ENCODE results near the gene PSMA5. TPM values are rescaled to one million over a fixed set of nuclear protein-coding genes. Genes with fewer than 3 reads are reported as not detected.
"Not testable (repeated sequence)": the region's sequence is repeated elsewhere in the genome, so short reads cannot be mapped to it uniquely, and the experiment has no call there.

PSMA5 gene
- total and polyA plus RNA-seq, 3 experiments from 2014 or later = 120 to 238 (median 207) TPM

DNA sequence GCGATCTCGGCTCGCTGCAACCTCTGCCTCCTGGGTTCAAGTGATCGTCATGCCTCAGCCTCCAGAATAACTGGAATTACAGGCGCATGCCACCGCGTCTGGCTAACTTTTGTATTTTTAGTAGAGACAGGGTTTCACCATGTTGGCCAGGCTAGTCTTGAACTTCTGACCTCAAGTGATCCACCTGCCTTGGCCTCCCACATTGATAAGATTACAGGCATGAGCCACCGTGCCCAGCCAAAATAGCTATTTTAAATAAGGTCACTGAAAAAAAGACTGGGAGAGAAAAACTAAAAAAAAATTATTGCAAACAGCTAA, 31.0 kb downstream of the PSMA5 start:
- POLR2A ChIA-PET; DNase-seq; H3K36me3 ChIP-seq (ENCODE audit: insufficient read depth, low read length); H3K9me3 ChIP-seq (ENCODE audit: low read length); H3K36me3 Mint-ChIP-seq; H3K9me3 Mint-ChIP-seq; H3K4me3 ChIP-seq (ENCODE audit: low read length); H3K27ac ChIP-seq (ENCODE audit: low read depth, low read length); H3K27ac Mint-ChIP-seq; H3K4me1 ChIP-seq (ENCODE audit: insufficient read depth, low read length): not testable (repeated sequence)
- H3K4me1 Mint-ChIP-seq = peaks cover 7 to 18% (median 15%) of the 10 kb centered on the region in 3 donors
- H3K27me3 ChIP-seq (ENCODE audit: insufficient read depth, low read length, poor library complexity, severe bottlenecking) = peaks cover 24% of the 10 kb centered on the region
- CTCF ChIA-PET = interaction anchor here (1.3 kb wide), 1 partner anchor 117 kb away, joined by 5 read pairs; no protein-coding TSS in a partner anchor
- H3K4me3 Mint-ChIP-seq = peak overlapping the region in 1 of 7 donors; percentile 72
- H3K27me3 Mint-ChIP-seq = peaks cover 33 to 53% of the 10 kb centered on the region in 2 donors

DNA sequence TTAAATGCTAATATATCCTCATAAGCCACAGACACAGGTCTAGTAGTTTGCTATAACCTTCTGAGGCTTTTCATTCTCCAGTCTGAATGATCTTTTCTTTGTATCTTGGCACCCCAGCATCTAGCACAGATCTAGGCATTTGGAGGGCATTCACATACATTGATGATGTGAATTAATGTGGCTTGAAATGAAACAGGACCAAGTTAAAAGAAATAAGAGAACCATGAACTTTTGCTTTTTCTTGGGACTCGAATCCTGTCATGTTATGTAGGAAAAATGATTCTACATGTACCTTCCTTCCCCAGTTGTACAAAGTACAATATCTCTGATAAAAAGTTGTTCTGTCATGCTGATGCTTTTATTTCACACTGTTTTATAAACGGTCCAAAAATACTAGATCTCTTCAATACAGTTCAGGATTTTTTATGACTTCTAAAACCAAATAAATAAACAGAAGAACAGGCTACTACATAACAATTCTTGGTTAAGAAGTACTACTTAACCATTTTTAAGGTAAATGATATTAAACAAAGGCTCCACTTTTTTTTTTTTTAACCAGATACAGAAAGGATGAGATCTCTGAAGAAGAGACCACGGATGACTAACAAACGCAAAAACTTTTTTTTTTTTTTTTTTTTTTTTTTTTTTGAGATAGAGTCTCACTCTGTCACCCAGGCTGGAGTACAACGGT, 31.5 kb downstream of the PSMA5 start:
- H3K27ac ChIP-seq (ENCODE audit: low read depth, low read length) = peak overlapping the region; percentile 30
- ChIA-PET POLR2A (no interaction called here), CTCF (interaction anchor here (1.3 kb wide), 1 partner anchor 116 kb away, joined by 5 read pairs; no protein-coding TSS in a partner anchor)
- H3K4me1 ChIP-seq (ENCODE audit: insufficient read depth, low read length) = peaks cover 10% of the 10 kb centered on the region
- no peak overlapping the region for H3K27ac Mint-ChIP-seq
- DNase-seq = no peak
- peaks cover 24% of the 10 kb centered on the region for H3K27me3 ChIP-seq (ENCODE audit: insufficient read depth, low read length, poor library complexity, severe bottlenecking)
- H3K4me1 Mint-ChIP-seq = peaks cover 7 to 18% (median 15%) of the 10 kb centered on the region in 3 donors
- no peak overlapping the region for H3K4me3 ChIP-seq (ENCODE audit: low read length)
- H3K9me3 ChIP-seq (ENCODE audit: low read length) = no peaks in the 10 kb centered on the region
- H3K9me3 Mint-ChIP-seq = no peaks in the 10 kb centered on the region
- peaks cover 33 to 58% of the 10 kb centered on the region in 2 donors for H3K27me3 Mint-ChIP-seq
- H3K4me3 Mint-ChIP-seq = no peak overlapping the region
- peaks cover 0 to 1% (median 0%) of the 10 kb centered on the region in 3 donors for H3K36me3 Mint-ChIP-seq
- H3K36me3 ChIP-seq (ENCODE audit: insufficient read depth, low read length) = no peaks in the 10 kb centered on the region

DNA sequence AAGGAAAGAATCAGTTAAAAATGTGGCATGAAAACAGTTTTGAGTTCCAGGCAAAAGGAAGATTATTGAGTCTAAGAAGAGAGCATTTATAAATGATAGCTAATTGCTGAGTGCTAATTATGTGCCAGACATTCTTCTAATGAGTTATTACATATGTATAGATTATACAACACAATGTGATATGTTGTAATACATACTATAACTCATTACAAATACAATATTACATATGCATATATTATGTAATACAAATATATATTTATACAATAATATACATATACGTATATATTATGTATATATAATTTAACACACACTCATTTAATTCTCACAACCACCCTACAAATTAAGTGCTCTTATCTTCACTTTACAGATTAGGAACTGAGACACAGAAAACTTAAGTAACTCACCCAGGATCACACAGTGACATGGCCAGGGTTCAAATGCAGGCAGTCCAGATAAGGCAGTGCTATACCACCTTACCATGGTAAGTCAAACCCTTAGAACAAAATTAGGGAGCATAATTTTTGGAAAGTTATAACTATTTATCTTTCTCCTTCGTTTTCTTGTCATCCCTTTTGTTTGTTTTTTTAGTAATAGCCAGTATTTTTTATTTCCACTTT, 32.5 kb downstream of the PSMA5 start:
- no peak overlapping the region for H3K27ac Mint-ChIP-seq
- no peaks in the 10 kb centered on the region for H3K36me3 ChIP-seq (ENCODE audit: insufficient read depth, low read length)
- H3K27me3 Mint-ChIP-seq = peaks cover 32 to 64% of the 10 kb centered on the region in 2 donors
- no peak overlapping the region for H3K4me3 Mint-ChIP-seq
- H3K27ac ChIP-seq (ENCODE audit: low read depth, low read length) = peak overlapping the region; percentile 71
- no peaks in the 10 kb centered on the region for H3K36me3 Mint-ChIP-seq
- no peaks in the 10 kb centered on the region for H3K9me3 ChIP-seq (ENCODE audit: low read length)
- DNase-seq = no peak
- ChIA-PET POLR2A (no interaction called here), CTCF (no interaction called here)
- H3K4me1 Mint-ChIP-seq = peaks cover 5 to 14% (median 10%) of the 10 kb centered on the region in 3 donors
- peaks cover 23% of the 10 kb centered on the region for H3K27me3 ChIP-seq (ENCODE audit: insufficient read depth, low read length, poor library complexity, severe bottlenecking)
- no peak overlapping the region for H3K4me3 ChIP-seq (ENCODE audit: low read length)
- H3K9me3 Mint-ChIP-seq = no peaks in the 10 kb centered on the region
- peaks cover 10% of the 10 kb centered on the region for H3K4me1 ChIP-seq (ENCODE audit: insufficient read depth, low read length)

DNA sequence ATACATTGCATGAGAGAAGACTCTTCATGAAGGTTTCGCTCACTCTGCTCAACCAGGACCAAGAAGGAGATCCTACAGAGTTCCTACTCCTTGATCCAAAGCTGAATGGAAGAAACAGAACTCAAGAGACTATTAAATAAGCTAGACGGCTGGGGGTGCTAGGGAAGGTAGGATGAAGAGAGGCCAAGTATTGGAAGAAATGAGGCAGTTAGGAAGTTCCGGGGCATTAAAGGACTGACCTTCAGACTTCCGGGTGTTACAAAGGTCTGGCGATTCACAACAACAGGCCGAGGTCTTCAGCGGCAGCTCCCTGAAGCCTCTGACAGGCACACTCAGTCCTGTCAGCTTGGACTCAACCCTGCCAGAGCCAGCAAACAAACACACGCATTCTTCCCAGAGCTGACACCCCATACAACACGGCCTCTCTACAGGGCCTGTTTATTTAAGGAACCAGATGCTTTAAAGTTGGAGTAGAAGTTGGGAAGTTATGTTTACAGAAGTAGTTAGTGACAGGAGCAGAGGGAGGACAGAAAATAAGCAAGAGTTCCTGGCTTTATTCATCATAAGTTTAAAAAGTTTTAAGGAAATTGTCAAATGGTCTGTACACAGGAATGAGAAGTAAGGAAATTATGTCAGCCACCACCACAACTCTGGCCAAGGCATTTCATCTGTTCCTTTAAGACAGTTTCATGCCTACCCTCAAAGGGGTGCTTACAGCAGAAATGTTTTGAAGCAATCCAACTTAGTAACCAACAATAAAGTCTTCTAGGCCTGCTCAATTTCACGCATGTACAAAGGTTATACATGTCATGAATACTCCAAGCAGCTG, 33.2 kb downstream of the PSMA5 start:
- H3K27ac ChIP-seq (ENCODE audit: low read depth, low read length) = peak overlapping the region; percentile 71
- H3K4me3 ChIP-seq (ENCODE audit: low read length) = no peak overlapping the region
- ChIA-PET POLR2A (no interaction called here), CTCF (interaction anchor here (0.6 kb wide), 1 partner anchor 14 kb away, joined by 3 read pairs; no protein-coding TSS in a partner anchor)
- Mint-ChIP-seq H3K4me3 (no peak overlapping the region), H3K27me3 (peaks cover 28 to 67% of the 10 kb centered on the region in 2 donors), H3K4me1 (peaks cover 4 to 10% (median 10%) of the 10 kb centered on the region in 3 donors), H3K36me3 (no peaks in the 10 kb centered on the region), H3K27ac (no peak overlapping the region), H3K9me3 (no peaks in the 10 kb centered on the region)
- H3K9me3 ChIP-seq (ENCODE audit: low read length) = no peaks in the 10 kb centered on the region
- H3K4me1 ChIP-seq (ENCODE audit: insufficient read depth, low read length) = peaks cover 10% of the 10 kb centered on the region
- DNase-seq = no peak
- no peaks in the 10 kb centered on the region for H3K36me3 ChIP-seq (ENCODE audit: insufficient read depth, low read length)
- H3K27me3 ChIP-seq (ENCODE audit: insufficient read depth, low read length, poor library complexity, severe bottlenecking) = peaks cover 18% of the 10 kb centered on the region

DNA sequence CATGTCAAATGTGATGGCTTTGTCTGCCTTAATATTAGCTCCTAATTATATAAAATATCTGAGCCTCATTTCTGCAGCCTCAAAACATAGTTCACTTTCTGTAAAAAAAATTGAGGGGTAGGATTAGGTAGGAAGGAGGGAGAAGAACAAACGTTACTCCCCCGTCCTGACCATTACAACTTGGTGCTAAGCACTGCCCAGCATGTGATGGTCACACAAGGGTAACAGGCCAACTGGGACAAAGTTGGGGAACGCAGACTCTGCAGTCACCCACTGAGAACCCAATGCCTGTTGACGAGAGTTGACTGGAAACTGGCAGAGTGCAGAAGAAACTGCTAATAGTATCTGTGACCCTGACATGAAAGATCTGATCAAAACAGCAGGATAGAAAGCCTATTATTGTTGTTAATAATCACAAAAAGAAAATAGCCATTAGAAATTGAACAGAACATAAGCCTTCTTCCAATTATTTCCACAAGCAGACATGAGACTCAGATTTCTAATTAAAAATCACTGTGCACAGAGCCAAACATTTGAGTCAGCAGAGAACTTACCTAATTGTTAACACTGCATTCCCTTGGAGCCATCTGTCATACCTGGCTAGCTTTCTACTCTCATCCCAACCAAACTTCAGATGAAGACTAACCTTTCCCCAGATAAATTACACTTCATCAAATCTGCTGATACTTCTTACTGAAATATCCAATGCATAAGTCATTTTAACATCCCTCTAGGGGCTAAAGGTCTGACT, 34.0 kb downstream of the PSMA5 start:
- Histone ChIP-seq H3K27ac (ENCODE audit: low read depth, low read length) (peak overlapping the region; percentile 71), H3K9me3 (ENCODE audit: low read length) (no peaks in the 10 kb centered on the region), H3K36me3 (ENCODE audit: insufficient read depth, low read length) (no peaks in the 10 kb centered on the region), H3K4me1 (ENCODE audit: insufficient read depth, low read length) (peaks cover 10% of the 10 kb centered on the region), H3K27me3 (ENCODE audit: insufficient read depth, low read length, poor library complexity, severe bottlenecking) (peaks cover 18% of the 10 kb centered on the region), H3K4me3 (ENCODE audit: low read length) (no peak overlapping the region)
- ChIA-PET CTCF (interaction anchor here (0.6 to 1.0 kb wide), 2 partner anchors 13 to 114 kb away, joined by 3 read pairs; no protein-coding TSS in a partner anchor), POLR2A (no interaction called here)
- Mint-ChIP-seq H3K4me3 (no peak overlapping the region), H3K27me3 (peaks cover 28 to 69% of the 10 kb centered on the region in 2 donors), H3K9me3 (no peaks in the 10 kb centered on the region), H3K36me3 (no peaks in the 10 kb centered on the region), H3K27ac (no peak overlapping the region), H3K4me1 (peaks cover 4 to 10% (median 8%) of the 10 kb centered on the region in 3 donors)
- DNase-seq = no peak

DNA sequence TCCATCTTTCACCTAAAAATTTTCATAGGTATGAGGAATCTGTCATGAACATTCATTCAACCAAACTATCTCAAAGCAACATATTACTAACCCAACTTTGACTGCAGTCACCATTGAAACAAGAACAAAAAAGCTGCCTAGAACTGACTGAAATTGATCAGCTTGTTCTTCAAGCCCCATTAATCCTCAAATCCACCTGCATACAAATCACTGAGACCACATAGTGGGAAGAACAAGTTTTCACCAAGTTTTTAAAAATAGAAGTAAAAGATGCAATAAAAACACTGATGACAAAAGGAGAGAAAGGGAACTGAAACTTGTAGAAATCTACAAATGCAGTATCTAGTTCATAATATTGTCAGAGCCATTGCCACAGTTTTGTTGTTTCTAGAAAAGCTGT, 34.6 kb downstream of the PSMA5 start:
- H3K27me3 ChIP-seq (ENCODE audit: insufficient read depth, low read length, poor library complexity, severe bottlenecking) = peaks cover 13% of the 10 kb centered on the region
- Mint-ChIP-seq H3K27me3 (peaks cover 24 to 63% of the 10 kb centered on the region in 2 donors), H3K4me3 (no peak overlapping the region), H3K9me3 (no peaks in the 10 kb centered on the region), H3K36me3 (no peaks in the 10 kb centered on the region), H3K4me1 (peaks cover 0 to 4% (median 2%) of the 10 kb centered on the region in 3 donors), H3K27ac (no peak overlapping the region)
- H3K4me3 ChIP-seq (ENCODE audit: low read length) = no peak overlapping the region
- CTCF ChIA-PET = interaction anchor here (1.0 kb wide), 1 partner anchor 113 kb away, joined by 3 read pairs; no protein-coding TSS in a partner anchor
- POLR2A ChIA-PET = no interaction called here
- H3K36me3 ChIP-seq (ENCODE audit: insufficient read depth, low read length) = no peaks in the 10 kb centered on the region
- no peak for DNase-seq
- H3K9me3 ChIP-seq (ENCODE audit: low read length) = no peaks in the 10 kb centered on the region
- peaks cover 4% of the 10 kb centered on the region for H3K4me1 ChIP-seq (ENCODE audit: insufficient read depth, low read length)
- peak overlapping the region; percentile 71 for H3K27ac ChIP-seq (ENCODE audit: low read depth, low read length)

DNA sequence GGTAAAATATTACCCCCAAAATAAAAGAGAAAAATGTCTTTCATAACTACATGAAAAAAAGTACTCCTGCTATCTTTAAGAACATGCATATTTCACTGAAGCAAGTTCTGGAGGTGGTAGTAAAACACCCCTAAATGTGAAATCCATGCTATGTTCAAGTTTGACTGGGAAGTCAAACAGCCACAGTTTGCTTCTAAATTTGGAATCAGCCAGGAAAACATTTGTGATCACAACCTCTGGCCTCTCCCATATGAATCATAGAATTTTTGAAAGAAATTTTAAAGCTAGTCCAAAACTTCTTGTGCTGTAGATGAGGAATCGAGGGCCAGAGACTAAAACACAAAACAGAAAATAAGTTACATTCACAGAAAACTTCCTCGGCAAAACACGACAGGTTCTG, 35.1 kb downstream of the PSMA5 start:
- Histone ChIP-seq H3K4me3 (ENCODE audit: low read length) (no peak overlapping the region), H3K27me3 (ENCODE audit: insufficient read depth, low read length, poor library complexity, severe bottlenecking) (peaks cover 8% of the 10 kb centered on the region)

More for the DNA sequence above, 35.1 kb downstream of the PSMA5 start:
- peaks cover 19 to 58% of the 10 kb centered on the region in 2 donors for H3K27me3 Mint-ChIP-seq
- POLR2A ChIA-PET = no interaction called here
- H3K27ac ChIP-seq (ENCODE audit: low read depth, low read length) = peak overlapping the region; percentile 71
- no peaks in the 10 kb centered on the region for H3K9me3 ChIP-seq (ENCODE audit: low read length)
- H3K27ac Mint-ChIP-seq = no peak overlapping the region
- no peaks in the 10 kb centered on the region for H3K9me3 Mint-ChIP-seq
- no peaks in the 10 kb centered on the region for H3K36me3 Mint-ChIP-seq
- no peaks in the 10 kb centered on the region for H3K4me1 ChIP-seq (ENCODE audit: insufficient read depth, low read length)
- H3K36me3 ChIP-seq (ENCODE audit: insufficient read depth, low read length) = no peaks in the 10 kb centered on the region
- no peak for DNase-seq
- no peak overlapping the region for H3K4me3 Mint-ChIP-seq
- CTCF ChIA-PET = interaction anchor here (1.0 kb wide), 1 partner anchor 113 kb away, joined by 3 read pairs; no protein-coding TSS in a partner anchor
- no peaks in the 10 kb centered on the region for H3K4me1 Mint-ChIP-seq

All from CD8-positive, alpha-beta memory T cell (primary cell).